NCI-H187 treated with DMSO at 0.1 percent for 48 hours (cell line): ENCODE results near the gene KCTD12.

Experiments
- DNase-seq: peaks from one replicate; lab custom pipeline; 2025; lab: John Stamatoyannopoulos, UW

KCTD12 gene

DNA sequence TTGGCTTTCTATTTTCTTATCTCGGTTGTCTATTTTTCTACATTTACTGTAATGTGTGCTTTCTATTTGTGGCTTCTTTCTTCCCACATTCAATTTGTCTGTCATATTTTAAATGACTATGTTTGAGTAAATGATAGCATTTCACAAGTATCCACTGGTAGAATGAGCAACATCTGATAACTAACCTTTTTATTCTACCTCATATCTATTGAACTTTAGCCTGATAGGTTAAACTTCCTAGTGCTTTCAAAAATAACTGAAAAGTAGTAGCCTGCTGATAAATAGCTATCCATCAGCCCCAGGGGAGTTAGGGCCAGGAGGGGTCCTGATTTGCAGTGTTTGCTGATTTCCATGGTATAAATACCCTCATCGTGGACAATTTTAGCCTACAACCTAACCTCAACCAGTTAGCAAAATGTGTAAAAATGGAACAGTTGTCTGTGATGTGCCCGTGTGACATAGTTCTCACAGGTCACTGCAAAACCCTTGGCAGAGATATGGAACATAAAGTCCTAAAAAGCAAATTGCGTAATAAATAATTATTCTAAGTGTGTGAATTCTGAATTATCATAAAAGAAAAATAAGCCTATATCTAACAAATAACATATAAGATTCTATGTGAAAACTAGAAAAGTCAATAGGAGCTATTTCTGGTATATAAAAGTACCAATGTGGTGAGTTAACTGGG, 32.1 kb downstream of the KCTD12 start:
- no peak for DNase-seq

DNA sequence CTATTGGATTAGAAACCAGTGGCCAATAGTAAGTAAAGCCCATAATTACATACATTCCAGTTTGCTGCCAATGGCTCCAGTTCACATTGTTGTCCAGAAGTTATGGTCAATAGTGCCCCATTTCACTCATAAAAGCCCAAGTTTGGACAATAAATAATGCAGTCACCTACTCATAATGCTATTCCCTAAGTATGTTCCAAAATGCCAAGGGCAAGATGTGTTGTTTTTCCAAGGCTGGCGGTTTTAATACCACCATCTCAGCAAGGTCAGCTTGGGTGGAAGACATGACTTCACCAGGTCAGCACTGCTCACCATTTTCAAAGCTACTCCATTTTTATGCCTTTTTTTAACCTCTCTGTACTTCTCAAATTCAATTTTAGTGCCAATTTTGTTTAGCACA, 32.7 kb downstream of the KCTD12 start:
- no peak for DNase-seq

DNA sequence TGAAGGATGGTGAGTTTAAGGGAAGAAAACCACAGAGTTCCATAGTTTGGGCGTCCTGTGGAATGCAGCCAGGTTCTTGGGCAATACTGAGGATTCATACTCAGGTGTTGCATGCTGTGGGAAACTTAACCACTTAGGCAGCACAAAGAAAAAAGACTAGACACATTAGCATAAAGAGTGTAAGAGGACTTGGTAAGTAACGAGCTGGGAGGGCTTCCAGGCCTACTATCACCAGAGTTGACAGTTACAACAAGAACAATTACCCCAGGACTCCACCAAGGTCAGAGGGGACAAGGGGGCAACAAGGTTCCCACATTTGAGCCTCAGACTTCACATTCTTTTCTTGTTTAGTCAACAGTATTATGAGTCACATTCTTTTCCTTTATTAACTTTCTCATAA, 33.2 kb downstream of the KCTD12 start:
- DNase-seq: no peak

DNA sequence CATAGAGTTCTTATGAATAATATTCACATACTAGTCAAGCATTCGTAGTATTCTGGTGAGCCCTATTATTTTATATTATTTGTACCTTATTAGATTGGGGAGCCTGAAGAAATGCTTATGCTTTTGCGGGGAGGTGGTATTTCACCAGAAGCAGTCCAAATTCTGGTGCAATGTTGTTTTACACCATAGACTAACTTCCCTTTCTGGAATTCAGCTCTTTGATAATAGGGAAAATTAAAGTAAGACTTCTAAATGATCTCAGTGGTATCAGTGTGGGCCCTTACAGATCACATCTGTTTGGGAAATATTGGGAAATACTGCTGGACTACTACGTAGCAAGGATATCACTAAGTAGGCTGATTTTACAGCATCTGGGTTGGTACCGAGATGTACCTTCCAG, 34.2 kb downstream of the KCTD12 start:
- no peak for DNase-seq

DNA sequence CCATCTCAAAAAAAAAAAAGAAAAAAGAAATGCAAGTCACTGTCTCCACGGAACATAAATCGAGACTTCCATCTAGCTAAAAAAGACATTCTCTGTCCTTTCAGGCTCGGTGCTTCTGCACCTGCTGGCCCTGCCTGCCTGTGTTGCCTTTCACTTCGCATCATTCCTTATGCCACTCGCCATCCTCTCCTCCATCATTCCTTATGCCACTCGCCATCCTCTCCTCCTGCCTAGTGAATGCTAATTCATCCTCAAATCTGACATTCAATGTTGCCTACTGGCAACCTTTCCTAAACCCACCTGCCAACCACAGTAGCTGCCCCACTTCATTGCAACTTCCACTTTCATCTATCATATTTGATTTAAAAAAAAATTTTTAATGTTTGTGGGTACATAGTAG, 36.7 kb downstream of the KCTD12 start:
- DNase-seq: no peak

DNA sequence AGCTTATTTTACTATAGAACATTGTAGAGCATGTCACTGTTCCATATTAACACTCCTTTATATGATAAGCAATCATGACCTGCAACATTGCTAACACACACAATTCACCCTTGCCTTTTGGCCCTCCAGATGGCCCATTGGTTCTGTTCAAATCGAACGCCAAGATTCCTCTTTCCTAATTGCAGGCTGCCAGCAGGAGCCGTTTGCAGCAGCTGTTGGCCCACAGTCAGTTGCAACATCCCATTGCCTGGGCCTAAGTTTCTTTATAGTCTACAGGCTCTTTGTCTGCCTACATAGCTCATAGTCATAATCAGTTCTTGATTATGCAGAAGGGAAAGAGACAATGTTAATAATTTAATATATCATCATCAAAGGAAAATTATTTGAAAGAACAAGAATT, 37.6 kb downstream of the KCTD12 start:
- no peak for DNase-seq

DNA sequence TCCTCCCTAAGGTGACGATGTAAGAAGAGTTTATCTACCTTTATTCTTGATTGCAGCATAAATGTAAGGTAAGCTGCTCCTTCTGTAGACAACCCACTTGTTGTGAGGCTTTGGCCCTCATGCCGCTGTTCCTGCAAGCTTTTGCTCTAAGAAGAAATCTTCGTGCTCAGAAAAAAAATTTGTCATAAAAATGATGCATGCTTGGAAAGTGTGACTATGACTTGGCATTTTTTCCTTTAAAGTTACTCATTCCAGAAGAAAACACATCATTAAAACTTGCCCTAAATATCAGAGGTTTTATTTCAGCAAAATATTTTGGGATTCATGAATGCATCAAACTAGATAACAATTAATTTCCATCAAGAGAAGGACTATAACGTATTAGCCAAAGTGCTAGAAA, 39.8 kb downstream of the KCTD12 start:
- no peak for DNase-seq

DNA sequence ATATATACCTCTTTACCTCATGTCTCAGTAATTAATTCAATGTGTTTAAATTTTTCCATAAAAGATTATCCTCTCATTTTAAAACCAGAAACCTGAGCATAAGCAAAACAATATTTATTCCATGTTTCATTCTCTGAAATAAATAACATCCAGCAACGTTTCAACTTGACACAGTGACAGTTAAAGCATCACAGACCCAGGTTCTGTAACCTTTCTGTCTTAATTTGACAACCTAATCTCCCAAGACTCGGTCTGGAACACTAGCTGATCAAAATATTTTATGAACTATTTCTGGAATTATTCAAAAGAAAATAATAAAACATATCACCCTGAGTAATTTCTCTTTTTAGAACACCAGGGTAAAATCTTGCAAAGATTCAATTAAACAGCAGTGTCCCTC, 40.3 kb downstream of the KCTD12 start:
- DNase-seq: no peak

DNA sequence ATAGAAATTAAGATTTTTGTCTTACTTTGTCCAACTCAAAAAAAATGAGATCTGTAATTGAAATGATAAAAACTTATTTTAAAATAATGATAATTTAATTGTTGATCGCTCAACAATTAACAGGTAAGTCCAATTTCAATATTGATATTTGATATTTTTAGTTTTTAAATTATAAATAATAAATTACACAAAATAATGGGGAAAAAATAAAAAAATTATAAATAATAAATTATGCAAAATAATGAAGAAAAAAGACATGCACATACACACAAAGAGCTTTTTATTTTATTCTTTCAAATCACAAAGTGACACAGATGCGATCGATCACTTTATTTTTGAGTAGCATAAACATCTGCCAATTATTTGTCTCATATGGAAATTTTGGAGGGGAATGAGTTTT, 40.8 kb downstream of the KCTD12 start:
- DNase-seq: no peak

DNA sequence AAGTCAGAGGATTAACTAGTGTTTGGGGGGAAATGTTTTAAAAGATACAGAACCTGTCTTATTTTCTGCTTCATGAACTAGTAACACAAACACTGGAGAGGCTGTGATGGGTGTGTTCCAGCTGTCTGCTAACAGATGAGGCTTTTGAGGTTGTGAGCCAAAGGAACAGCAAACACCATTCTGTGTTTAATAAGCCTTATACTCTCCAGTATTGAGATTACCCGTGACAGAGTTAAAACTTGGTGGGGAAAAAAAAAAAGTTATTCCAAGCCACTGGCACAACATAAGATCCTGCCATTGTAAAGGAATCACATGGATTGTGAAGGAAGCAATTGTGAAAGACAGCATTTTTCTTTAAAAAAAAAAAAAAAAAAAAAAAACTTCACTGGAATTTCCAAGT, 48.4 kb downstream of the KCTD12 start:
- DNase-seq: no peak

DNA sequence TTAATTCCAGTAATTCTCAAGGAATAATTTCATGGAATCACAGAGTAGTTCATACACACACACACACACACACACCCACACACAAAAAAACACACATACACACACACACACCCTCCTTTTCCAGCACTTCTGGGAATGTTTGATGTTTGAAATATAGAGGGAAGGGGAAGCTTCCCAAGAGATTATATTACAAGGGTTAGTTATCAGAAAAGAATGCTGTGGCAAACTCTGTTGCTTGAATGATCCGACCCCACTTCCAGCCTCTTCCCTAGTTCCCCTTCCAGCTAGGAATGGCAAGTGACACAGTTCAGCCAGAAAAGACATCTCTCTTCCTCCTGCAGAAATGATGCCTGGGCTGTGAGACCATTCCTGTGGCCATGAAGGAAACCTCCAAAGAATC, 49.9 kb downstream of the KCTD12 start:
- DNase-seq: no peak

DNA sequence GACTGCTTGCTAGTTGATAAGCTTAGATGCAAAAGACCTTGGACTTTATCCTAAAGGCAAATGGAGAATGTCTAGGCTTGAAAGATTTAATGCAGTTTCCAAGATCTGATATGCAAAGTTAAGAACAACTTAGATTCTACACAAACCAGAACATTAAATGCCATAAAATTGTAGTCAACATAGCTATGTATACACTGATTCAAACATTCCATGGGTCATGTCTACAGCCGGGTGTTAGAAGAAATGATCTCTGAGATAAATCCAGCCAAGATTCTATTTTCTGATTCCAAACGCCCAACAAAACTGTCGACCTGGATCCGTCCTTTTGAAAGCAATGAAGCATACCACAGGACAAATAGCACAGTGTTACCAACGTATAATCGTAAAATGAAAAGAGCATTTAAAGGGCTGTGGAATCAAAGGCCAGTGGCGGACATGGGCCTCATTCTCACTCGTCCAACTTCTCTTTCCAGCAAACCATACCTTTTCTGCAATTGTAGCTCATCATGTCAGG, 52.7 kb downstream of the KCTD12 start:
- no peak for DNase-seq

DNA sequence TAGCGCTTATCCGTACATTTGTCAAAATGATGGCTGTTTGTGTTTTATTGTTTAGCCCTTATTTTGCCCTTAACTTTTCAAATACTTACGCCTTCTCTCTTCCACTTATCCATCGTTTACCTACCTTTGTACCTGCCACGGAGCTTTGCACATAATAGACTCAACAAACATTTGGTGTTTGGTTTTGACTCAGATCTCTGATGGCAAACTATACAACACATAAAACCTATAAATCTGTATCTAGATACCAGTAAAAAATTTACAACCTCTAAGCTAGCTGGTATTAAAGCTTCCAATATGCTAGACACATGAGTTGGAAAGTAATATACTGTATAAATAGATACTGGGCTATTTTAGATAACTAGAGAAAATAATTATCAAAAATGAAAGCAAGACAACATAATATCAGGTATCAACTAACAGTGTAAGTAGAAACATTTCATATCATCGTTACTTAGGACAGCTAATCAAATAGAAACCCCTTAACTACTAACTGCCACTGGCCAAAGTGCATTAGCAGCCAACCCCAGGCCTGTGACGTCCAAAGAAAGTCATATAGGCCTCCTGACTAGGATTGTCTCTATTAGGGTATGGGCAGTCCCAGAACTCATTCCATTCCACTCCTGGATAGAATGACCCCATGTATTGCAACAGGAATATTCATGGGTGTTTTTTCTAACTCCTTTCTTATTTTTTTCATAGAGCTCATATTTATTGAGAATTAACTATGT, 53.8 kb downstream of the KCTD12 start:
- DNase-seq: no peak

DNA sequence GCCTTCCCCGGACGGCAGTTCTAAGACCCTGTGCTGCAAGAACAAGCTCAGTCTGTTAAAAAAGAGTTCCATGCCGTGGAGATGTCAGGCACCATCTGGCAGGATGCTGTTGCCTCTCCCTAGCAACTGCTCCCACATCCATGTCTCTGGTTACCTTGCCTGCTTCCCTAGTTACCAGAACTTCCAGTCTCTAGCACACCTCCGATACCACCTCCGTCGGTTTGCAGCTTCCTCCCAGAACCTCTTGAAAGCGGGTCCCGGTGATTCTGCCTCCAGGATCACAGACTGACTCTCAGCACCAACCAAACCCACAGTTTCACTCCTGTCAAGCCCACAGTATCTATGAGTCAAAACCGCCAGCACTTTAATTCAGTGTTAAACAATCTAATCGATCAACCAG, 55.4 kb downstream of the KCTD12 start:
- DNase-seq: no peak
